Measurements from ENCODE around the gene SLC49A4.

SLC49A4 gene

DNA sequence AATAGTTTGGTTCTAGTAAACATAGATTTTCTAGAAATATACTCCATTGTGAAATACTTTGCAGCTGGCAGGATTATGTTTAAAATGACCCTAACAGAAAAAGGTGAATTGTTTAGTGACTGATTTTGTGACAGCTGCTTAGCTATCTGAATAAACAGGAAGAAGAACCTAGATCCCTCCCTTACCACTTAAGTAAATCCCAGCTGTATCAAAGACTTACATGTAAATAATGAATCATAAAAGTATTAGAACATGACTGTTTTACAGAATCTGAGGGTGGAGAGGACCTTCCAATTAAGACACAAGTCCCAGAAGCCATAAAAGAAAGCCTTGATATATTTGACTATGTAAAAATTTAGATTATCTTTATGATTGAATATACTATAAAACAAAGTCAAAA lies 15.9 kb downstream of the SLC49A4 start:
- Histone ChIP-seq H3K36me3 (ENCODE audit: control insufficient read depth, insufficient read depth, low read length) (peaks cover 3% of the 10 kb centered on the region; the same call in 1 of the 2 replicates), H3K27me3 (ENCODE audit: control insufficient read depth, insufficient read depth, low read length) (no peaks in the 10 kb centered on the region), H3K9ac (ENCODE audit: low read length) (no peak overlapping the region), H3K9me3 (ENCODE audit: control insufficient read depth, insufficient read depth, low read depth, low read length) (no peaks in the 10 kb centered on the region), H3K27ac (ENCODE audit: low read depth, low read length) (no peak overlapping the region), H3K4me3 (ENCODE audit: low read depth, low read length) (no peak overlapping the region), H3K4me1 (ENCODE audit: control insufficient read depth, insufficient read depth, low read length) (no peaks in the 10 kb centered on the region)

GRCh38 chr3:122816587-122816986 lies 21.7 kb downstream of the SLC49A4 start:
- no peak overlapping the region for H3K4me3 ChIP-seq (ENCODE audit: low read depth, low read length)
- no peaks in the 10 kb centered on the region for H3K27me3 ChIP-seq (ENCODE audit: control insufficient read depth, insufficient read depth, low read length)
- no peaks in the 10 kb centered on the region for H3K36me3 ChIP-seq (ENCODE audit: control insufficient read depth, insufficient read depth, low read length)
- H3K4me1 ChIP-seq (ENCODE audit: control insufficient read depth, insufficient read depth, low read length) = no peaks in the 10 kb centered on the region
- no peaks in the 10 kb centered on the region; the same call in 1 of the 2 replicates for H3K9me3 ChIP-seq (ENCODE audit: control insufficient read depth, insufficient read depth, low read depth, low read length)
- H3K9ac ChIP-seq (ENCODE audit: low read length) = no peak overlapping the region
- H3K27ac ChIP-seq (ENCODE audit: low read depth, low read length) = no peak overlapping the region

DNA sequence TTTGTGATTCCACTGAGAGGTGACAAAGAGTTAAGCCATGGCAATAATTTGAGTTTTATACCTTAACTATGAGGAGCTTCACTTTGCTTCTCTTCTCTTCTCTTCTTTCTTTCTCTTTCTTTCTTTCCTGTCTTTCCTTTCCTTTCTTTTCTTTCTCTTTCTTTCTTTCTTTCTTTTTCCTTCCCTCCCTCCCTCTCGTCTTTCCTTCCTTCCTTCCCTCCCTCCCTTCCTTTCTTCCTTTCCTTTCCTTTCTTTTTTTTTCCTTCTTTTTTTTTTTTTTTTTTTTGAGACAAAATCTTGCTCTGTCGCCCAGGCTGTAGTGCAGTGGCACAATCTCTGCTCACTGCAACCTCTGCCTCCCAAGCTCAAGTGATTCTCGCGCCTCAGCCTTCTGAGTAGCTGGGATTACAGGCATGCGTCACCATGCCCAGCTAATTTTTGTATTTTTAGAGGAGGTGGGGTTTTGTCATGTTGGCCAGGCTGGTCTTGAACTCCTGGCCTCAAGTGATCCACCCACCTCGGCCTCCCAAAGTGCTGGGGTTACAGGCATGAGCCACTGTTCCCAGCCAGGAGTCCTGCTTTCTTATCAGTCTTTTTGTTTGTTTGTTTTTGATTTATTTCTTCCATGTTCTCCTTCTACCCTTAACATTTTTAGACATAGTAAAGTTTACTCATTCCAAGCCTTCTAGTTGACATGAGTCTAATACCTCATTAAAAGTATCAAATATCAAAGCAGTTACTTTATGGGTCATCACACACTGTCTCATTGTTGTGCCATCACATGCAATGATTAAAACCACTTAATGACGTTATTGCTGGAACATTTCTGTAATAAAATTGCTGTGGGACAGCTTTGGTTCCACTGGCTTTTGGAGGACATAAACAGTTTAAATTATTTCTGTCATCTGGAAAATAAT lies 29.9 kb downstream of the SLC49A4 start:
- Histone ChIP-seq H3K9me3 (ENCODE audit: control insufficient read depth, insufficient read depth, low read depth, low read length) (no peaks in the 10 kb centered on the region; the same call in 1 of the 2 replicates), H3K9ac (ENCODE audit: low read length) (no peak overlapping the region), H3K4me3 (ENCODE audit: low read depth, low read length) (no peak overlapping the region), H3K36me3 (ENCODE audit: control insufficient read depth, insufficient read depth, low read length) (no peaks in the 10 kb centered on the region), H3K27ac (ENCODE audit: low read depth, low read length) (no peak overlapping the region), H3K4me1 (ENCODE audit: control insufficient read depth, insufficient read depth, low read length) (no peaks in the 10 kb centered on the region), H3K27me3 (ENCODE audit: control insufficient read depth, insufficient read depth, low read length) (no peaks in the 10 kb centered on the region)

DNA sequence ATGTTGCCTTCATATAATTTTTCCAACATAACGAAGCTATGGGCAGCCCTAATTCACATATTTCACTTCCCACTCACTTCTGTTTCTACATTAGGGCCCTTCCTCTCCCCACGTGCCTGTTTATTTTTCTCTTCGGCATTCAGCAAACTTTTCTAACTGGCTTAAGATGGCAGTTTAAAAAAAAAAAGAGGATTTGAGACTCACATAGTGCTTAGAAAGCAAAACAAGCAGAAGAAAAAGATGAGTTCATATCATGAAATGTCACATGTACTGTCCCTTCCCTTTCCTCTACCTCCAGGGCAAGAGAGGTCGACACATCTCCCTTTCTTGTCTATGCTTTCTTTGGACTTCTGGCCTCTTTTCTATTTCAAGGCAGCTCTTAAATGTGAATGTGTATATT lies 30.6 kb downstream of the SLC49A4 start:
- Histone ChIP-seq H3K4me3 (ENCODE audit: low read depth, low read length) (no peak overlapping the region), H3K9me3 (ENCODE audit: control insufficient read depth, insufficient read depth, low read depth, low read length) (no peaks in the 10 kb centered on the region; the same call in 1 of the 2 replicates), H3K4me1 (ENCODE audit: control insufficient read depth, insufficient read depth, low read length) (no peaks in the 10 kb centered on the region), H3K27me3 (ENCODE audit: control insufficient read depth, insufficient read depth, low read length) (no peaks in the 10 kb centered on the region), H3K27ac (ENCODE audit: low read depth, low read length) (no peak overlapping the region), H3K36me3 (ENCODE audit: control insufficient read depth, insufficient read depth, low read length) (no peaks in the 10 kb centered on the region), H3K9ac (ENCODE audit: low read length) (no peak overlapping the region)

GRCh38 chr3:122826278-122826677 lies 31.4 kb downstream of the SLC49A4 start:
- Histone ChIP-seq H3K9ac (ENCODE audit: low read length) (no peak overlapping the region), H3K36me3 (ENCODE audit: control insufficient read depth, insufficient read depth, low read length) (no peaks in the 10 kb centered on the region), H3K27ac (ENCODE audit: low read depth, low read length) (no peak overlapping the region), H3K27me3 (ENCODE audit: control insufficient read depth, insufficient read depth, low read length) (no peaks in the 10 kb centered on the region), H3K4me1 (ENCODE audit: control insufficient read depth, insufficient read depth, low read length) (no peaks in the 10 kb centered on the region), H3K4me3 (ENCODE audit: low read depth, low read length) (no peak overlapping the region), H3K9me3 (ENCODE audit: control insufficient read depth, insufficient read depth, low read depth, low read length) (no peaks in the 10 kb centered on the region)

GRCh38 chr3:122828281-122828680 lies 33.4 kb downstream of the SLC49A4 start:
- Histone ChIP-seq H3K4me1 (ENCODE audit: control insufficient read depth, insufficient read depth, low read length) (no peaks in the 10 kb centered on the region), H3K27ac (ENCODE audit: low read depth, low read length) (no peak overlapping the region), H3K36me3 (ENCODE audit: control insufficient read depth, insufficient read depth, low read length) (no peaks in the 10 kb centered on the region), H3K4me3 (ENCODE audit: low read depth, low read length) (no peak overlapping the region), H3K9ac (ENCODE audit: low read length) (no peak overlapping the region), H3K9me3 (ENCODE audit: control insufficient read depth, insufficient read depth, low read depth, low read length) (no peaks in the 10 kb centered on the region), H3K27me3 (ENCODE audit: control insufficient read depth, insufficient read depth, low read length) (no peaks in the 10 kb centered on the region)

- H3K4me3 ChIP-seq (ENCODE audit: low read depth, low read length) = no peak overlapping the region
- no peaks in the 10 kb centered on the region; the same call in 1 of the 2 replicates for H3K36me3 ChIP-seq (ENCODE audit: control insufficient read depth, insufficient read depth, low read length)
- H3K9ac ChIP-seq (ENCODE audit: low read length) = no peak overlapping the region
- H3K9me3 ChIP-seq (ENCODE audit: control insufficient read depth, insufficient read depth, low read depth, low read length) = no peaks in the 10 kb centered on the region
- no peaks in the 10 kb centered on the region for H3K27me3 ChIP-seq (ENCODE audit: control insufficient read depth, insufficient read depth, low read length)
- no peak overlapping the region for H3K27ac ChIP-seq (ENCODE audit: low read depth, low read length)
- H3K4me1 ChIP-seq (ENCODE audit: control insufficient read depth, insufficient read depth, low read length) = no peaks in the 10 kb centered on the region
These were observed 40.7 kb downstream of the SLC49A4 start for GRCh38 chr3:122835590-122835989.

DNA sequence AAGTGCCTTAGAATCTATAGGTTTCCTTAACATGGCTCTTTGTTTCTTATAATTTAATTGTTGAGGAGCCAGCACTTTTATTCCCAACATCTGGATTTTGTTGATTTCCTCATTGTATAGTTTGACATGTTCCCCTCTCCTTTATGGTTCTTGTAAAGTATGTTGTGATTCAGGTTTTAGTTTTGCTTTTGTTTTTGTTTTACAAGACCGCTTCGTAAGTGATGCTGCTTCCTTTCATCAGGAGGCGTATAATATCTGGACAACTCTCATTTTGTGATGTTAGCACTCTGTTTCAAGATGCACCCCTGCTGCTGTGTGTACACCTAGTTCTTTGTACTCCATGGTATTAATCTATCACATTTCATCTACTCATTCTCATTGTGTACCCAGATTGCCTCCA lies 48.7 kb downstream of the SLC49A4 start:
- no peaks in the 10 kb centered on the region for H3K4me1 ChIP-seq (ENCODE audit: control insufficient read depth, insufficient read depth, low read length)
- no peak overlapping the region for H3K27ac ChIP-seq (ENCODE audit: low read depth, low read length)
- H3K27me3 ChIP-seq (ENCODE audit: control insufficient read depth, insufficient read depth, low read length) = no peaks in the 10 kb centered on the region
- H3K9ac ChIP-seq (ENCODE audit: low read length) = no peak overlapping the region
- no peaks in the 10 kb centered on the region for H3K9me3 ChIP-seq (ENCODE audit: control insufficient read depth, insufficient read depth, low read depth, low read length)
- no peak overlapping the region for H3K4me3 ChIP-seq (ENCODE audit: low read depth, low read length)
- H3K36me3 ChIP-seq (ENCODE audit: control insufficient read depth, insufficient read depth, low read length) = no peaks in the 10 kb centered on the region

DNA sequence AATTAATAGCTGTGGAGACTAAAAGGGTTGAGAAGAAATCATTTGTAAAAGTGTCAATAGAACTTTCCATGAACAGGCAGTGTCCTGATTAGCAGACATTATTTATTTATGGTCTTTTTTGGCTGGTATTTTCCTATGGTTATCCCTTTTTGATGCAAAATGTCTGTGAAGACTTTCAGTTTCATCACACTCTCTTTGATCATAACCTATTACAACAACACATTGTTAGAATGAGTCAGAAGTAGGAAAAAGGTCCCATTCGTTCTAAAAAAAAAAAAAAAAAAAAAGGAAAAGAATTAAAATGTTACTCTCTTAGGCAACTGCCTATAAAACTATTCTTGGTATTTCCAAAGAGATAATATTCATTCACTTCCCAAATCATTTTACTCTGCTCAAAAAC lies 62.1 kb downstream of the SLC49A4 start:
- Histone ChIP-seq H3K27me3 (ENCODE audit: control insufficient read depth, insufficient read depth, low read length) (no peaks in the 10 kb centered on the region), H3K36me3 (ENCODE audit: control insufficient read depth, insufficient read depth, low read length) (no peaks in the 10 kb centered on the region), H3K27ac (ENCODE audit: low read depth, low read length) (no peak overlapping the region), H3K4me1 (ENCODE audit: control insufficient read depth, insufficient read depth, low read length) (no peaks in the 10 kb centered on the region), H3K4me3 (ENCODE audit: low read depth, low read length) (no peak overlapping the region), H3K9ac (ENCODE audit: low read length) (no peak overlapping the region), H3K9me3 (ENCODE audit: control insufficient read depth, insufficient read depth, low read depth, low read length) (no peaks in the 10 kb centered on the region)

DNA sequence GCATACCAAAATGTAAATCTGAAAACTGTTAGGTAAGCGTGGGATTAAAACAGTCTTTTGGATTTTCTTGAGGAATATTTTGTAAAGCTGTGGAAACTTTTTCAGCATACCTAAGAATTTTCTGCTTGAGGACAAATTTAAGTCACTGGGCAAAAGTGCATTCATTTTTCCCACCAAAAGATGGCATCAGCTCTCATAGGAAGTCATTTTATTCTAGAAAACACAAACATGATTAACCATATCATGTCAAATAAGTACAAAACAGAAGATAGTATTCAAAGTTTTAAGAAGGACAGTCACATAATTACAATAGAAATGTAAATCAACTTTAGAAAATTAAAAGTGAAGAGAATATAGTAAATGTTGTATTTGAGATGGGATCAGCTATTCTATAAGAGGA lies 63.5 kb downstream of the SLC49A4 start:
- no peak overlapping the region for H3K27ac ChIP-seq (ENCODE audit: low read depth, low read length)

GRCh38 chr3:122859021-122859805 lies 64.3 kb downstream of the SLC49A4 start:
- Histone ChIP-seq H3K9ac (ENCODE audit: low read length) (no peak overlapping the region), H3K4me1 (ENCODE audit: control insufficient read depth, insufficient read depth, low read length) (no peaks in the 10 kb centered on the region), H3K4me3 (ENCODE audit: low read depth, low read length) (no peak overlapping the region)

More for the DNA sequence above, 63.5 kb downstream of the SLC49A4 start:
- Histone ChIP-seq H3K9me3 (ENCODE audit: control insufficient read depth, insufficient read depth, low read depth, low read length) (no peaks in the 10 kb centered on the region), H3K27me3 (ENCODE audit: control insufficient read depth, insufficient read depth, low read length) (no peaks in the 10 kb centered on the region), H3K4me1 (ENCODE audit: control insufficient read depth, insufficient read depth, low read length) (no peaks in the 10 kb centered on the region), H3K9ac (ENCODE audit: low read length) (no peak overlapping the region), H3K4me3 (ENCODE audit: low read depth, low read length) (no peak overlapping the region), H3K36me3 (ENCODE audit: control insufficient read depth, insufficient read depth, low read length) (no peaks in the 10 kb centered on the region)

More at GRCh38 chr3:122859021-122859805, 64.3 kb downstream of the SLC49A4 start:
- H3K27ac ChIP-seq (ENCODE audit: low read depth, low read length) = no peak overlapping the region
- H3K9me3 ChIP-seq (ENCODE audit: control insufficient read depth, insufficient read depth, low read depth, low read length) = no peaks in the 10 kb centered on the region
- no peaks in the 10 kb centered on the region for H3K36me3 ChIP-seq (ENCODE audit: control insufficient read depth, insufficient read depth, low read length)
- no peaks in the 10 kb centered on the region for H3K27me3 ChIP-seq (ENCODE audit: control insufficient read depth, insufficient read depth, low read length)

All from HUES6 (cell line).